H1 (cell line): ENCODE measurements around the gene SECTM1. TPM values are rescaled to one million over a fixed set of nuclear protein-coding genes. Genes with fewer than 3 reads are reported as not detected.

Experiments used
- ASH2L ChIP-seq: fragments of 200-600, 300-600 bp; sonication (generic); IDR thresholded peaks from one replicate; pipeline ENCODE4 v1.7.1; 2017; ENCODE audit warnings: low read length
- CBX8 ChIP-seq: fragments of 300-800, 300-1000 bp; sonication (generic); IDR thresholded peaks from 2 replicates; pipeline ENCODE4 v1.7.1; 2016; ENCODE audit warnings: low read depth, low read length, borderline replicate concordance
- CEBPB ChIP-seq: IDR thresholded peaks from 2 replicates; pipeline ENCODE4 v1.6.1; 2012; ENCODE audit warnings: low read depth, low read length
- CREB1 ChIP-seq: IDR thresholded peaks from 2 replicates; pipeline ENCODE4 v1.6.1; 2012; ENCODE audit warnings: inconsistent platforms
- CTCF ChIP-seq, 3 experiments: IDR thresholded peaks; 1 replicate in 2 of 3; 2 replicates in 1 of 3; pipeline versions ENCODE4 v1.5.1 to v1.6.1; 2011; ENCODE audit warnings: low read length in 3 of 3, mild to moderate bottlenecking in 3 of 3, inconsistent platforms in 2 of 3, low read depth in 1 of 3, moderate library complexity in 1 of 3; ENCODE audit not compliant: insufficient read depth in 1 of 3; ENCODE audit errors: control extremely low read depth in 1 of 3
- E2F6 ChIP-seq: IDR thresholded peaks from 2 replicates; pipeline ENCODE4 v1.6.1; 2012; ENCODE audit warnings: inconsistent platforms
- HDAC2 ChIP-seq, 2 experiments: fragments of 300-600 bp in 1 of 2; sonication (generic) in 1 of 2; IDR thresholded peaks; 2 replicates each; pipeline ENCODE4 v1.6.1; 2011 to 2012; ENCODE audit warnings: low read depth in 2 of 2, low read length in 2 of 2, mild to moderate bottlenecking in 2 of 2, moderate library complexity in 2 of 2, borderline replicate concordance in 1 of 2, inconsistent platforms in 1 of 2
- KDM4A ChIP-seq: IDR thresholded peaks from one replicate; pipeline ENCODE4 v1.7.1; 2012; ENCODE audit warnings: low read depth, mild to moderate bottlenecking, moderate library complexity, low read length, inconsistent platforms; ENCODE audit not compliant: severe bottlenecking
- PHF8 ChIP-seq: fragments of 200-600 bp; sonication (generic); conservative IDR thresholded peaks from 2 replicates; pipeline ENCODE4 v1.7.1; 2012; ENCODE audit warnings: low read depth, mild to moderate bottlenecking, inconsistent platforms, low read length, moderate library complexity
- POLR2A ChIP-seq, 2 experiments: IDR thresholded peaks; 1 replicate in 1 of 2; 2 replicates in 1 of 2; pipeline ENCODE4 v1.6.1; 2011; ENCODE audit warnings: low read depth in 2 of 2, low read length in 2 of 2, mild to moderate bottlenecking in 2 of 2; ENCODE audit errors: control extremely low read depth in 1 of 2
- RNF2 ChIP-seq: fragments of 200-900, 300-1000 bp; sonication (generic); IDR thresholded peaks from 2 replicates; pipeline ENCODE4 v1.7.1; 2016; ENCODE audit warnings: borderline replicate concordance, low read depth, mild to moderate bottlenecking, antibody characterized with exemption, low read length; ENCODE audit not compliant: poor library complexity, severe bottlenecking; ENCODE audit errors: missing control alignments
- SAP30 ChIP-seq: fragments of 300-600 bp; sonication (generic); IDR thresholded peaks from 2 replicates; pipeline ENCODE4 v1.7.1; 2012; ENCODE audit warnings: low read length, moderate library complexity, mild to moderate bottlenecking, inconsistent platforms; ENCODE audit not compliant: insufficient read depth, insufficient replicate concordance
- SIN3A ChIP-seq, 2 experiments: IDR thresholded peaks in 1 of 2; conservative IDR thresholded peaks in 1 of 2; 2 replicates each; pipeline ENCODE4 v1.6.1; 2011 to 2012; ENCODE audit warnings: low read length in 2 of 2, improper control_type of control experiment in 1 of 2, low read depth in 1 of 2, mild to moderate bottlenecking in 1 of 2
- TAF1 ChIP-seq: IDR thresholded peaks from 2 replicates; pipeline ENCODE4 v1.6.1; 2011; ENCODE audit warnings: mild to moderate bottlenecking, low read depth, low read length
- TBP ChIP-seq: IDR thresholded peaks from 2 replicates; pipeline ENCODE4 v1.6.1; 2011; ENCODE audit warnings: low read depth, low read length, improper control_type of control experiment
- USF2 ChIP-seq: IDR thresholded peaks from 2 replicates; pipeline ENCODE4 v1.6.1; 2011; ENCODE audit warnings: low read length, improper control_type of control experiment
- polyA plus RNA-seq, 7 experiments: library from polyadenylated mRNA; depleted of rRNA in 3 of 7; stranded (reverse) in 5 of 7; unstranded in 2 of 7; fragments of >200 nt in 5 of 7; fragments of 200-250 nt in 2 of 7; gene quantifications; 1 replicate in 5 of 7; 2 replicates in 1 of 7; 4 replicates in 1 of 7; pipeline versions ENCODE4 v1.2.1 to v1.2.3, GENCODE V29; 2011 to 2013; ENCODE audit warnings: missing spikeins in 2 of 7, mixed read lengths in 2 of 7
- total RNA-seq: library from RNA; stranded (reverse); fragmentation: NEBNext Ultra II Directional; extraction: Animal tissue kit (Norgen Biotek cat#: 25700); gene quantifications from 2 replicates; pipeline ENCODE4 v1.2.1, GENCODE V29; 2021
- TF ChIP-seq, protein P1 (sequence below): IDR thresholded peaks from 2 replicates; pipeline ENCODE4 v1.6.1; 2012; ENCODE audit warnings: inconsistent platforms

SECTM1 gene
- total and polyA plus RNA-seq, 2 of the 8 experiments (the other 6 are each of a cell fraction or from before 2014, with no cell fraction given), result 0.20 to 0.65 TPM

DNA sequence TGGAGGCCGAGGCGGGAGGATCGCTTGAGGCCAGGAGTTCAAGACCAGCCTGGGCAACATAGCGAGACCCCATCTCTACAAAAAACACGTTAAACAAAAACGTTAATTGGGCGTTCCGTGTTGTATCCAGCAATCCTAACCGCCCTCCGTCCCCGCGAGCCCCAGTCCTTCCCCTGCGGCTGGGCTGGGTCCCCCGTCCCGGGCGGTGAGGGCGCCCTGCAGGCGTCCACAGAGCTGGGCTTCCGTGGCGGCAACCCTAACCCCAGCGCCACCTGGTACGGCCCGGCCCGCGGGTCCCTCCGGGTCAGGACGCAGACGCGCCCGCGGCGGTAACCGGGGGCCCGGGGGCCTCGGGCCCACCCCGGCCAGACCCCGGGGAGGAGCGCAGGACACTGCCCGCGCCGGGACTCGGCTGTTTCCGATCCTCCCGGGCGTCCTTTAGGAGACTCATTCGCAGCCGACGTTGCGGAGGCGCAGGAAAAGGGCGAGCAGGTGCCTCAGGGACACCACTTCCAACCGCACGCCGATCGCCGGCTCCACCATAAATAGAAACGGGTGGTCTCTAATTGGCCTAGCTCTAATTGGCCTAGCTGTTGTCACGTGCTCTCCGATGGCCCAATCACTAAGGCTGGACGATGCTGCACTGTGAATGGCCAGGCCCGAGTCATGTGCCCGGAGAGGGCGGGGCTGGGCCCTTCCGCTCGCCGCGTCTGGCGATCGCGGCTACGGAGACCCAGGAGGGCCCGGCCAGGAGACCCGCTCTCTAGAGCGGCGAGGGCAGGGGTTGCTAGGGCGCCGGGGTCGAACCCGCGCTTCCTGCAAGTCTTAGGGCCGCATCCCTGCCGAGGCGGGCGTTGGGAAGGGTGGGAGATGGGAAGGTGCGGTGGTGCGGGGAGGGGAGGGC is 41.1 kb downstream of the SECTM1 start (continued):
- TF ChIP-seq SAP30, result no peak
- peak; percentile 23 for TF ChIP-seq ASH2L
- 0 out of 2 replicates have a peak, but pooled peaks have one; percentile 31 for TF ChIP-seq CEBPB
- TF ChIP-seq TBP, result peak; percentile 91
- peak; percentile 88 for TF ChIP-seq PHF8
- TF ChIP-seq HDAC2 (IDR thresholded peaks at IDR 0.05; ENCODE audit: borderline replicate concordance in 1 of 2, low read depth in 2 of 2, low read length in 2 of 2), result peak in 1 of 2 experiments; percentile 22; a peak in 1 of 4 replicates
- TF ChIP-seq, protein P1, sequence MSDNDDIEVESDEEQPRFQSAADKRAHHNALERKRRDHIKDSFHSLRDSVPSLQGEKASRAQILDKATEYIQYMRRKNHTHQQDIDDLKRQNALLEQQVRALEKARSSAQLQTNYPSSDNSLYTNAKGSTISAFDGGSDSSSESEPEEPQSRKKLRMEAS, result peak; percentile 87
- peak; percentile 82 for TF ChIP-seq KDM4A
- TF ChIP-seq POLR2A (IDR thresholded peaks at IDR 0.05; ENCODE audit: control extremely low read depth in 1 of 2, low read depth in 2 of 2, low read length in 2 of 2), result peak in 1 of 2 experiments; percentile 76; a peak in 2 of 3 replicates
- TF ChIP-seq SIN3A (conservative IDR thresholded peaks at IDR 0.05 in 1 of 2, IDR thresholded peaks at IDR 0.05 in 1 of 2; ENCODE audit: low read depth in 1 of 2, low read length in 2 of 2), result peak in 1 of 2 experiments; percentile 32; a peak in 1 of 4 replicates
- TF ChIP-seq CTCF (IDR thresholded peaks at IDR 0.05; ENCODE audit: control extremely low read depth in 1 of 3, insufficient read depth in 1 of 3, low read depth in 1 of 3, low read length in 3 of 3), result no peak
- no peak for TF ChIP-seq CBX8
- TF ChIP-seq TAF1, result peak; percentile 87
- peak; percentile 98 for TF ChIP-seq USF2
- TF ChIP-seq RNF2, result no peak
- 0 out of 2 replicates have a peak, but pooled peaks have one; percentile 24 for TF ChIP-seq CREB1
- peak; percentile 57 for TF ChIP-seq E2F6
